Choroid plexus epithelial cell (primary cell): ENCODE measurements around the gene ZNF341.

Experiments
- DNase-seq: peaks from one replicate; pipeline ENCODE4 v3.0.0-alpha.2; 2010; ENCODE audit warnings: low read depth
- H3K4me3 ChIP-seq: 2 replicates; pipeline ENCODE4 v1.5.1; 2011; ENCODE audit warnings: low read depth, mild to moderate bottlenecking, control low read depth, low read length, moderate library complexity
- TF ChIP-seq, protein P1 (sequence below): conservative IDR thresholded peaks from 2 replicates; pipeline ENCODE4 v1.5.1; 2011; ENCODE audit warnings: low read depth, mild to moderate bottlenecking, control low read depth, inconsistent platforms, low read length, moderate library complexity

ZNF341 gene

DNA sequence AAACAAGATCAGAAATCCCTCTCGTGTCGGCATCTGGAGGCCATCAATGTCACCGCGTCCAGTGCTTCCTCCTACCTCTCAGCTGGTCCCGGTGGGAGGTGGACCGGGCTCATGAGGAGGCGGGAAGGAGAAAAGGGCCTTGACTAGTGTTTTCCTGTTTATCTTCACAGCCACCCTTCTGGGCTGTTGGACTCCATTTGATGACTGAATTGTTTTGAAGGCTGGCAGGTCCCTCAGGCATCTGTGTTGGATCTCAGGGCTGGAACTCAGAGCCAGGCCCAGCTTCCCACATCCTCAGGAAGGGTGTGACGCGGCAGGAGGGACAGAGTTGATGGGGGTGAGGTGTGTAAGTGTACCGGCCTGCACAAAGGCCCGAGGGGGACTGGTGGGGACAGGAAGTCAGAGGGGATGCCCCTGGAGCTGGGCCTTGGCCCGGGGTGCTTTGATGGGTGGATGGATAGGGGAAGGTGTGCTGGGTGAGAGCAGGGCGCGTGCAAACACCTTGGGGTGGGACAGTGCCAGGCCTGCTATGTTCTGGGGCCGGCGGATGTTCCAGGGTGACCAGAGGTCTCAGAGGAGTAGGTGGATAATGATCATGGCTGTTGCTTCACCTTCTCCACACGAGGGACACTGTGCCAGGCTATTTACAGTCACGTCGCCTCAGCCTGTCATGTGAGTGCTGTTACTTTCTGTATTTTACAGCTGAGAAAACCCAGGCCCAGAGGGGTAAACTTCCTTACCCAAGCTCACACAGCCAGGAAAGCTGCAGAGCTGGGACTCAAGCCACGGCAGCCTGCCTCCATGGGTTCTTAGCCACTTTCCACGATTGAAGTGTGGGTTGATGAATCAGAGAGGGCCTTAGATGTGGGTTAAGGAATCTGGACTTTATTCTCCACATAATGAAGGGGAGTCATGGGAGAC, 61.5 kb downstream of the ZNF341 start:
- DNase-seq: no peak
- no peak overlapping the region for H3K4me3 ChIP-seq
- TF ChIP-seq, protein P1, sequence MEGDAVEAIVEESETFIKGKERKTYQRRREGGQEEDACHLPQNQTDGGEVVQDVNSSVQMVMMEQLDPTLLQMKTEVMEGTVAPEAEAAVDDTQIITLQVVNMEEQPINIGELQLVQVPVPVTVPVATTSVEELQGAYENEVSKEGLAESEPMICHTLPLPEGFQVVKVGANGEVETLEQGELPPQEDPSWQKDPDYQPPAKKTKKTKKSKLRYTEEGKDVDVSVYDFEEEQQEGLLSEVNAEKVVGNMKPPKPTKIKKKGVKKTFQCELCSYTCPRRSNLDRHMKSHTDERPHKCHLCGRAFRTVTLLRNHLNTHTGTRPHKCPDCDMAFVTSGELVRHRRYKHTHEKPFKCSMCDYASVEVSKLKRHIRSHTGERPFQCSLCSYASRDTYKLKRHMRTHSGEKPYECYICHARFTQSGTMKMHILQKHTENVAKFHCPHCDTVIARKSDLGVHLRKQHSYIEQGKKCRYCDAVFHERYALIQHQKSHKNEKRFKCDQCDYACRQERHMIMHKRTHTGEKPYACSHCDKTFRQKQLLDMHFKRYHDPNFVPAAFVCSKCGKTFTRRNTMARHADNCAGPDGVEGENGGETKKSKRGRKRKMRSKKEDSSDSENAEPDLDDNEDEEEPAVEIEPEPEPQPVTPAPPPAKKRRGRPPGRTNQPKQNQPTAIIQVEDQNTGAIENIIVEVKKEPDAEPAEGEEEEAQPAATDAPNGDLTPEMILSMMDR: no peak

GRCh38 chr20:33796263-33796906, 64.6 kb downstream of the ZNF341 start:
- no peak overlapping the region for H3K4me3 ChIP-seq
- no peak for DNase-seq
- TF ChIP-seq, protein P1: no peak

- TF ChIP-seq, protein P1: no peak
- DNase-seq: no peak
These were observed 65.2 kb downstream of the ZNF341 start for GRCh38 chr20:33796907-33797544.

GRCh38 chr20:33798444-33798843, 66.6 kb downstream of the ZNF341 start:
- no peak for DNase-seq
- no peak overlapping the region for H3K4me3 ChIP-seq

More at GRCh38 chr20:33796907-33797544, 65.2 kb downstream of the ZNF341 start:
- no peak overlapping the region for H3K4me3 ChIP-seq

DNA sequence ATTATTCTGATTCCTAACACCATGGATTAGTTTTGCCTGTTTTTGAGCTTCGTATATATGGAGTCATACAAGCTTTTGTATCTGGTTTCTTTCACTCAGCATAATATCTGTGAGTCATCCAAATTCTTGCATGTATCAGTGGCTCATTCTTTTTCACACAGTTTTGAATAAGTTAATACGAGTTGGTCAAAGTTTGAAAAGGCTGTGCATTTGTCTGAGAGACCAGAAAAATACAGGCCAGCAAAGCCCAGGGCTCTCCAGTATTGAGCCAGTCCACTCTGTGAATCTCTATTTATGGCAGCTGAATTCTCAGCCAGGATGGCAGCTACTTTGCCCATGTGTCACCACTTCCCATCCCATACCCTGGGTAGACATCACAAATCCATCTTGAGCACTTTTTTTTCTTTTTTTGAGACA, 72.1 kb downstream of the ZNF341 start:
- DNase-seq: peak; percentile 77
- TF ChIP-seq, protein P1: no peak

More at GRCh38 chr20:33798444-33798843, 66.6 kb downstream of the ZNF341 start:
- TF ChIP-seq, protein P1: no peak

DNA sequence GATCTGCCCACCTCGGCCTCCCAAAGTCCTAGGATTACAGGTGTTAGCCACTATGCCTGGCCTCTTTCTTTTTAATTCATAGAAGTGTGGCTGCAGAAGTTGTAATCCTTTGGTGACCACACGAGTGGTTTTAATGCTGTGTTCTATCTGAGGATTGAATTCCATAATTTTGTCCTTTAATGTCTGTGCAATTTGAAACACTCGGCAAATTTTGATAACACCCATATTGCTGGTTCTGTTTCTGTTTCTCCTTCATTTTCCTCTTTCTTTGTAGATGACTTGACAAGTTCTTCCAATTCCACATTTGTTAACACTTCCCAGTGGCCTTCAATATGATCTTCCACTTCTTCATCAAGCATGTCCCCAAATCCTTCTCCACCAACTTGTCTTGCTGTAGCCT, 76.6 kb downstream of the ZNF341 start:
- TF ChIP-seq, protein P1: no peak
- DNase-seq: no peak
- H3K4me3 ChIP-seq: no peak overlapping the region

More for the DNA sequence above, 72.1 kb downstream of the ZNF341 start:
- H3K4me3 ChIP-seq: no peak overlapping the region
